H9 (cell line): ENCODE results near the gene TMOD3. TPM values are rescaled to one million over a fixed set of nuclear protein-coding genes. Genes with fewer than 3 reads are reported as not detected.

ENCODE experiments used
- DNase-seq: peaks from one replicate; pipeline ENCODE4 v3.0.0-alpha.2; 2017
- H2AFZ ChIP-seq: one replicate; pipeline ENCODE4 v1.6.1; 2013; ENCODE audit warnings: mild to moderate bottlenecking, low read length, control low read depth, moderate library complexity
- H2AK5ac ChIP-seq: 2 replicates; pipeline ENCODE4 v1.6.1; 2013; ENCODE audit warnings: low read length, control low read depth, mixed read lengths; ENCODE audit not compliant: insufficient read length
- H2BK120ac ChIP-seq: one replicate; pipeline ENCODE4 v1.6.1; 2013; ENCODE audit warnings: low read depth, mild to moderate bottlenecking, low read length, control low read depth, inconsistent platforms; ENCODE audit not compliant: poor library complexity, severe bottlenecking
- H2BK12ac ChIP-seq: 2 replicates; pipeline ENCODE4 v1.6.1; 2013; ENCODE audit warnings: low read length, control low read depth, mixed read lengths, low read depth; ENCODE audit not compliant: insufficient read length
- H2BK15ac ChIP-seq: 2 replicates; pipeline ENCODE4 v1.6.1; 2013; ENCODE audit warnings: low read depth, low read length, control low read depth
- H2BK20ac ChIP-seq: one replicate; pipeline ENCODE4 v1.6.1; 2013; ENCODE audit warnings: low read depth, mild to moderate bottlenecking, low read length, control low read depth, inconsistent platforms; ENCODE audit not compliant: poor library complexity, severe bottlenecking
- H2BK5ac ChIP-seq: 2 replicates; pipeline ENCODE4 v1.6.1; 2013; ENCODE audit warnings: low read length, control low read depth, mixed read lengths; ENCODE audit not compliant: insufficient read length
- H3K14ac ChIP-seq: 2 replicates; pipeline ENCODE4 v1.6.1; 2013; ENCODE audit warnings: low read length, control low read depth; ENCODE audit not compliant: insufficient read depth
- H3K18ac ChIP-seq: 2 replicates; pipeline ENCODE4 v1.6.1; 2013; ENCODE audit warnings: low read depth, mild to moderate bottlenecking, mixed read lengths, low read length, control low read depth; ENCODE audit not compliant: insufficient read length
- H3K23ac ChIP-seq: 2 replicates; pipeline ENCODE4 v1.6.1; 2013; ENCODE audit warnings: low read length, control low read depth, mixed read lengths, low read depth; ENCODE audit not compliant: insufficient read length
- H3K23me2 ChIP-seq: 2 replicates; pipeline ENCODE4 v1.6.1; 2013; ENCODE audit warnings: low read depth, mild to moderate bottlenecking, mixed read lengths, low read length, control low read depth; ENCODE audit not compliant: insufficient read length, poor library complexity, severe bottlenecking
- H3K27ac ChIP-seq: 2 replicates; pipeline ENCODE4 v1.5.1; 2013; ENCODE audit warnings: low read length, control low read depth, mixed read lengths, low read depth; ENCODE audit not compliant: insufficient read length
- H3K27me3 ChIP-seq: 2 replicates; pipeline ENCODE4 v1.6.1; 2013; ENCODE audit warnings: low read length, control low read depth, inconsistent platforms; ENCODE audit not compliant: insufficient read depth
- H3K4ac ChIP-seq: 2 replicates; pipeline ENCODE4 v1.6.1; 2013; ENCODE audit warnings: low read depth, mild to moderate bottlenecking, control low read depth, inconsistent platforms, low read length, moderate library complexity
- H3K4me1 ChIP-seq: 2 replicates; pipeline ENCODE4 v1.6.1; 2013; ENCODE audit warnings: low read length, control low read depth, inconsistent platforms; ENCODE audit not compliant: insufficient read depth
- H3K4me2 ChIP-seq: 2 replicates; pipeline ENCODE4 v1.6.1; 2013; ENCODE audit warnings: low read length, control low read depth, mixed read lengths; ENCODE audit not compliant: insufficient read length, insufficient read depth
- H3K56ac ChIP-seq: 2 replicates; pipeline ENCODE4 v1.6.1; 2013; ENCODE audit warnings: low read depth, mild to moderate bottlenecking, mixed read lengths, low read length, control low read depth; ENCODE audit not compliant: insufficient read length
- H3K79me1 ChIP-seq: 2 replicates; pipeline ENCODE4 v1.6.1; 2013; ENCODE audit warnings: low read depth, mild to moderate bottlenecking, moderate library complexity, low read length, control low read depth, inconsistent platforms; ENCODE audit not compliant: insufficient read depth, poor library complexity, severe bottlenecking
- H3K79me2 ChIP-seq: 2 replicates; pipeline ENCODE4 v1.6.1; 2013; ENCODE audit warnings: low read length, control low read depth, inconsistent platforms; ENCODE audit not compliant: insufficient read depth
- H3K9ac ChIP-seq: 2 replicates; pipeline ENCODE4 v1.6.1; 2013; ENCODE audit warnings: low read length, control low read depth, mixed read lengths; ENCODE audit not compliant: insufficient read length; ENCODE audit errors: extremely low read depth
- H3K9me3 ChIP-seq: one replicate; pipeline ENCODE4 v1.6.1; 2013; ENCODE audit warnings: low read depth, low read length, inconsistent platforms; ENCODE audit not compliant: control insufficient read depth
- H3T11ph ChIP-seq: one replicate; pipeline ENCODE4 v1.6.1; 2013; ENCODE audit warnings: mild to moderate bottlenecking, low read length, control low read depth, inconsistent platforms
- H4K20me1 ChIP-seq: one replicate; pipeline ENCODE4 v1.6.1; 2013; ENCODE audit not compliant: control insufficient read depth, insufficient read length, insufficient read depth
- H4K5ac ChIP-seq: 2 replicates; pipeline ENCODE4 v1.6.1; 2013; ENCODE audit warnings: low read depth, mild to moderate bottlenecking, mixed read lengths, low read length, control low read depth; ENCODE audit not compliant: insufficient read length
- H4K8ac ChIP-seq: replicated peaks from 2 replicates; pipeline ENCODE4 v1.6.1; 2013; ENCODE audit warnings: low read length, control low read depth, mixed read lengths, low read depth; ENCODE audit not compliant: insufficient read length
- H4K91ac ChIP-seq: 2 replicates; pipeline ENCODE4 v1.6.1; 2013; ENCODE audit warnings: low read depth, mild to moderate bottlenecking, moderate library complexity, mixed read lengths, low read length, control low read depth; ENCODE audit not compliant: insufficient read length
- H3K27ac Mint-ChIP-seq, 3 experiments: 2 replicates in 2 of 3; 3 replicates in 1 of 3; pipeline ENCODE4 v1.8.0; 2020 to 2021; ENCODE audit warnings: mixed read lengths in 3 of 3, mild to moderate bottlenecking in 1 of 3, moderate library complexity in 1 of 3
- H3K27me3 Mint-ChIP-seq: 2 replicates; pipeline ENCODE4 v1.8.0; 2021; ENCODE audit warnings: low read depth, mild to moderate bottlenecking, moderate library complexity, mixed read lengths
- H3K36me3 Mint-ChIP-seq, 3 experiments: 2 replicates in 2 of 3; 3 replicates in 1 of 3; pipeline ENCODE4 v1.8.0; 2020 to 2021; ENCODE audit warnings: low read depth in 3 of 3, mixed read lengths in 3 of 3; ENCODE audit not compliant: insufficient read depth in 1 of 3
- H3K4me1 Mint-ChIP-seq, 2 experiments: 2 replicates each; pipeline ENCODE4 v1.8.0; 2020; ENCODE audit warnings: mixed read lengths in 2 of 2
- H3K4me3 Mint-ChIP-seq, 2 experiments: 2 replicates in 1 of 2; 3 replicates in 1 of 2; pipeline ENCODE4 v1.8.0; 2020 to 2021; ENCODE audit warnings: mild to moderate bottlenecking in 2 of 2, mixed read lengths in 2 of 2, moderate library complexity in 1 of 2
- H3K9me3 Mint-ChIP-seq, 2 experiments: 2 replicates in 1 of 2; 3 replicates in 1 of 2; pipeline ENCODE4 v1.8.0; 2020; ENCODE audit warnings: mild to moderate bottlenecking in 2 of 2, mixed read lengths in 2 of 2, moderate library complexity in 1 of 2
- WGBS: extraction: QIAGEN DNeasy Blood & Tissue Kit; methylation state at CpG from one replicate; pipeline ENCODE4 v1.1.7; 2013; ENCODE audit warnings: missing lambda C conversion rate, low lambda C conversion rate, mixed read lengths; ENCODE audit not compliant: insufficient read length; ENCODE audit errors: extremely low coverage; 5-methylcytosine and 5-hydroxymethylcytosine counted together
- total RNA-seq: library from RNA; stranded (reverse); gene quantifications from 2 replicates; pipeline ENCODE4 v1.2.1, GENCODE V29; 2021
- TF ChIP-seq, protein P1 (sequence below): fragments of 200-600 bp; sonication (generic); conservative IDR thresholded peaks from 3 replicates; pipeline ENCODE4 v1.8.0; 2021; ENCODE audit warnings: antibody characterized with exemption, mild to moderate bottlenecking

The TMOD3 gene
- total RNA-seq, 1 experiment from 2014 or later: 24.7 TPM

DNA sequence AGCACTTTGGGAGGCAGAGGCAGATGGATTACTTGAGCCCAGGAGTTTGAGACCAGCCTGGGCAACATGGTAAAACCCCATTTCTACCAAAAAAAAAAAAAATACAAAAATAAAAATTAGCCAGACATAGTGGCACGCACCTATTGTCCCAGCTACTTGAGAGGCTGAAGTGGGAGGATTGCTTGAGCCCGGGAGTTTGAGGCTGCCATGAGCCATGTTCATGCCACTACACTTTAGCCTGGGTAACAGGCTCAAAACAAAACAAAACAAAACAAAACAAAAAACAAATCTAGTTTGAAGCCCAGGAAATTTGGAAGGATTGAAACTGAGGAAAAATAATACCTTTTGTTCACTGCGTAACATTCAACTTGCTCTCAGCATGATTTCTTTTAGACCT lies 16.6 kb downstream of the TMOD3 start:
- H2BK5ac ChIP-seq: no peak overlapping the region
- Mint-ChIP-seq H3K4me1 (peaks cover 29 to 30% of the 10 kb centered on the region in 2 experiments), H3K27me3 (no peaks in the 10 kb centered on the region), H3K27ac (no peak overlapping the region), H3K36me3 (no peaks in the 10 kb centered on the region), H3K4me3 (no peak overlapping the region), H3K9me3 (no peaks in the 10 kb centered on the region)
- no peak overlapping the region for H2AFZ ChIP-seq
- no peak overlapping the region for H2AK5ac ChIP-seq
- no peak overlapping the region for H3K27ac ChIP-seq
- no peak for DNase-seq
- H3K9ac ChIP-seq: no peak overlapping the region
- no CpG with 5 or more reads among the region's 3 CpGs for WGBS
- H2BK15ac ChIP-seq: no peak overlapping the region
- no peak overlapping the region for H3K14ac ChIP-seq
- no peak overlapping the region for H3K4me2 ChIP-seq
- H3K79me1 ChIP-seq: peaks cover 3% of the 10 kb centered on the region
- no peaks in the 10 kb centered on the region for H3K23me2 ChIP-seq
- peaks cover 5% of the 10 kb centered on the region; the same call in 1 of the 2 replicates for H3K4me1 ChIP-seq
- no peaks in the 10 kb centered on the region for H3K9me3 ChIP-seq
- no peak overlapping the region for H2BK120ac ChIP-seq
- no peak overlapping the region for H2BK12ac ChIP-seq
- H4K91ac ChIP-seq: no peak overlapping the region
- H3K27me3 ChIP-seq: no peaks in the 10 kb centered on the region
- no peak overlapping the region for H2BK20ac ChIP-seq
- no peak overlapping the region for H3K56ac ChIP-seq
- no peak overlapping the region for H3K23ac ChIP-seq
- H3K18ac ChIP-seq: no peak overlapping the region
- H4K20me1 ChIP-seq: no peaks in the 10 kb centered on the region
- TF ChIP-seq, protein P1, sequence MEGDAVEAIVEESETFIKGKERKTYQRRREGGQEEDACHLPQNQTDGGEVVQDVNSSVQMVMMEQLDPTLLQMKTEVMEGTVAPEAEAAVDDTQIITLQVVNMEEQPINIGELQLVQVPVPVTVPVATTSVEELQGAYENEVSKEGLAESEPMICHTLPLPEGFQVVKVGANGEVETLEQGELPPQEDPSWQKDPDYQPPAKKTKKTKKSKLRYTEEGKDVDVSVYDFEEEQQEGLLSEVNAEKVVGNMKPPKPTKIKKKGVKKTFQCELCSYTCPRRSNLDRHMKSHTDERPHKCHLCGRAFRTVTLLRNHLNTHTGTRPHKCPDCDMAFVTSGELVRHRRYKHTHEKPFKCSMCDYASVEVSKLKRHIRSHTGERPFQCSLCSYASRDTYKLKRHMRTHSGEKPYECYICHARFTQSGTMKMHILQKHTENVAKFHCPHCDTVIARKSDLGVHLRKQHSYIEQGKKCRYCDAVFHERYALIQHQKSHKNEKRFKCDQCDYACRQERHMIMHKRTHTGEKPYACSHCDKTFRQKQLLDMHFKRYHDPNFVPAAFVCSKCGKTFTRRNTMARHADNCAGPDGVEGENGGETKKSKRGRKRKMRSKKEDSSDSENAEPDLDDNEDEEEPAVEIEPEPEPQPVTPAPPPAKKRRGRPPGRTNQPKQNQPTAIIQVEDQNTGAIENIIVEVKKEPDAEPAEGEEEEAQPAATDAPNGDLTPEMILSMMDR: no peak
- no peak overlapping the region for H3T11ph ChIP-seq
- no peak overlapping the region for H4K5ac ChIP-seq
- no peak overlapping the region for H3K4ac ChIP-seq
- H3K79me2 ChIP-seq: peaks cover 2% of the 10 kb centered on the region; the same call in 1 of the 2 replicates
- H4K8ac ChIP-seq: no peak overlapping the region
